ENCODE results near the gene CTNNA3. TPM values are rescaled to one million over a fixed set of nuclear protein-coding genes. Genes with fewer than 3 reads are reported as not detected.

The CTNNA3 gene
- polyA plus RNA-seq, 2 donors, result 0.08 to 0.10 TPM

DNA sequence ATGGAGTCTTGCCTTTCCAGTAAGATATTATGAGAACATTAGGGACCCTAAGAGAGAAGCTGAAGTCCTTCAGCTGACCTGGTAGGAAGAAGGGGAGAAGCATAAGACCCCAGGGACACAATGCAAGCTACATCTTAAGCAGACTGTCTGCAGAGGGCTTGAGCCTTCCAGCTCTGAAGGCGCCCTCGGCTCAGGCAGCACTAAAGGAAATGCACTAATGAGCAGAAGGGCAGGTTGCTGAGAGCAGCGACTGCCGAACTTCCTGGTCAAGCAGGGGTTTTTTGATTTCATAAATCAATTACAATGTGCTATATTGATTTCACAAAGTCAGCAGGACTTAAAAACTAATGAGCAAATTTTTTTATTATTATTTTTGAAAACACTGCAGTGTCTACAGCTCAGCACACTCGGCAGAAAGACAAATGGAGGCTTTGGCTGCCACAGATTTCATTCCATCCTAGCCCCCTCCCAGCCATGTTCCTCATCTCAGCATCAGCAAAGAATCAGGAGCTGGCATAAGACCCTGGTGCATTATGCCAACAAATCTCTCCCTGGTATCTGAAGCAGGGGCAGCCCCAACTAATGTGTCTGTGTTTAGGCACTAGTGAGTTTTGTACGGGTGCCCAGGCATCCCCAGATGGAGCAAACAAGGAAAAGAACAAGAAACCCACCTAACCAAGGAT is 713.1 kb downstream of the CTNNA3 start:
- no peak overlapping the region for H3K4me3 ChIP-seq (ENCODE audit: low read depth in 1 of 2, low read length in 2 of 2)
- no peaks in the 10 kb centered on the region for H3K4me1 ChIP-seq (ENCODE audit: control insufficient read depth in 2 of 2, insufficient read depth in 2 of 2, low read length in 1 of 2)
- H3K27me3 ChIP-seq (ENCODE audit: control insufficient read depth in 1 of 2, insufficient read depth in 2 of 2, low read length in 2 of 2), result no peaks in the 10 kb centered on the region
- WGBS, 2 donors, result 38 to 45% methylated on average over 6 of the region's 6 CpGs
- no peak overlapping the region for H3K27ac ChIP-seq (ENCODE audit: low read depth in 2 of 2, low read length in 1 of 2)
- H3K9me3 ChIP-seq (ENCODE audit: control insufficient read depth in 2 of 2, insufficient read depth in 1 of 2, low read depth in 1 of 2, low read length in 1 of 2), result no peaks in the 10 kb centered on the region
- H3K36me3 ChIP-seq (ENCODE audit: control insufficient read depth in 2 of 2, insufficient read depth in 2 of 2, low read length in 1 of 2), result no peaks in the 10 kb centered on the region

DNA sequence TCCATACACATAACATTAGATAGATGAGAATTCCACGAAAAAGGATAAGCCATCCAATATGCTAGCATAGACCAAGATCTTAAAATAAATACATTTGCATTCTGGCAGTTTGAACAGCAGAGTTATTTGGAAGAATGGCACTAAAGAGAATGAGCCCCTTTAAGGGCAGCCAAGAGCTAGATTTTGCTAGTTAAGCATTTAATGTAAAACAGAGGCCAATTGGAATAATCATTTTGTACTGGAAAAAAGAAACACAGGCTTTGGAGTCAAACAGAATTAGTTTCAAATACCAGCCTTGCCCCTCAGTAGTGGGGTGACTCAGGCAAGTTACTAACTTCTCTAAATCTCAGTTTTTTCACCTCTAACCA is 714.0 kb downstream of the CTNNA3 start:
- WGBS, 2 donors, result 78 to 85% methylated on average over 1 of the region's 1 CpG

DNA sequence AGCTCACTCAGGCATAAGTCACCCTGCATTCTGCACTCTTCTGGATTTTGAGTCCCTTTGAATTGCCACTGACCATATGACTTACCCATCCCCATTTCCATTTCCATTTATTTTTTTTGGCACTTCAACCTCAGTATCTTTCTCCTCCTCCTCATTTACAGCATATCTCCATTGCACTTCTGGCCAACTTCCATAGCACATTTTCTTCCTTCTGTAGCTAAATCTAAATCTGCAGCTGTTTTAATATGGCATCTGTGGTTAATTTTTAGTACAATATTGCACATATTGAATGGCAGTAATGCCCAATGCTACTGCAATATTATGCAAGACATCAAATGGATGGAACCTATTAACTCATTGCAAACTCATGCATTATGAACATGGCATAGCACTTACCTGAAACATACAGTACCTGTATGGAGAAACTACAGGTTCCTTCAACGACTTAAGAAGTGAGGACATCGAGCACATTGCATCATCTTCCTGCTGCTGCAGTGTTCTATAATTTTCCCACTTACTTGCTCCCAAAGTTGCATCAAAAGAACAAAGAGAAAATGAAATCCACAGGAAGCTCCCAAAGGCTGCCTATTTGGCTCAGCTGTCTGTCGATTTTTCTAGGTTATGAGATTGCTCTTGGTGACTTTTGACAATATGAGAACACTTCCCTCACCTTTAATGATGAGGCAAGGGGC is 714.5 kb downstream of the CTNNA3 start:
- Histone ChIP-seq H3K4me3 (ENCODE audit: low read depth in 1 of 2, low read length in 2 of 2) (no peak overlapping the region), H3K27me3 (ENCODE audit: control insufficient read depth in 1 of 2, insufficient read depth in 2 of 2, low read length in 2 of 2) (no peaks in the 10 kb centered on the region), H3K9me3 (ENCODE audit: control insufficient read depth in 2 of 2, insufficient read depth in 1 of 2, low read depth in 1 of 2, low read length in 1 of 2) (no peaks in the 10 kb centered on the region), H3K4me1 (ENCODE audit: control insufficient read depth in 2 of 2, insufficient read depth in 2 of 2, low read length in 1 of 2) (no peaks in the 10 kb centered on the region), H3K36me3 (ENCODE audit: control insufficient read depth in 2 of 2, insufficient read depth in 2 of 2, low read length in 1 of 2) (no peaks in the 10 kb centered on the region), H3K27ac (ENCODE audit: low read depth in 2 of 2, low read length in 1 of 2) (no peak overlapping the region)
- WGBS, 2 donors, result 73 to 82% methylated on average over 3 of the region's 3 CpGs

More for the DNA sequence above, 714.0 kb downstream of the CTNNA3 start:
- no peaks in the 10 kb centered on the region for H3K27me3 ChIP-seq (ENCODE audit: control insufficient read depth in 1 of 2, insufficient read depth in 2 of 2, low read length in 2 of 2)
- H3K4me3 ChIP-seq (ENCODE audit: low read depth in 1 of 2, low read length in 2 of 2), result no peak overlapping the region
- H3K27ac ChIP-seq (ENCODE audit: low read depth in 2 of 2, low read length in 1 of 2), result no peak overlapping the region
- no peaks in the 10 kb centered on the region for H3K9me3 ChIP-seq (ENCODE audit: control insufficient read depth in 2 of 2, insufficient read depth in 1 of 2, low read depth in 1 of 2, low read length in 1 of 2)
- no peaks in the 10 kb centered on the region for H3K36me3 ChIP-seq (ENCODE audit: control insufficient read depth in 2 of 2, insufficient read depth in 2 of 2, low read length in 1 of 2)
- no peaks in the 10 kb centered on the region for H3K4me1 ChIP-seq (ENCODE audit: control insufficient read depth in 2 of 2, insufficient read depth in 2 of 2, low read length in 1 of 2)

DNA sequence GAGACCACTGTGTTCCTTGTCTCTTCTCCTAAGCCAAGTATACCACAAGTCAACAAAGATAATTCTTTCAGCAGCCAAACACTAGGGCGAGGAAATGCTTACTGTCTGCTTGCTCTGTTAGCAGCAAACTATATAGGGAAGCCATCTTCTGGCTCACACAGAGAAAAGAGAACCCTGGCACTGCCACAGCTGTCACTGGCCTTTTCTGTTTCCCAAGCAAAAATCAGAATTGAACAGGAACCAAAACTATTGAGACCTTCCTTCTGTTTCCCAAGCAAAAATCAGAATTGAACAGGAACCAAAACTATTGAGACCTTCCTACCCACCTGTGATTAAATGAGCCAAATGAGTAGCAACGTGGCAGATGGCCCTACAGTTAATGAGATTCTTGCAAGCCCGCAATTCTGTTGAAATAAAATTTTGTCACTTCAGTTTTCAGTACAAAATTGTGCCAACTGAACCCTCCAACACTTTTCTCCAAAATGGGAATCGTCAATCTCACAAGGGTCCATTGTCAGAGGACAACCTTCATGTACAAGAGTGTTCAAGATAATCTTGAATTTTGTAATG is 715.7 kb downstream of the CTNNA3 start:
- no peak overlapping the region for H3K27ac ChIP-seq (ENCODE audit: low read depth in 2 of 2, low read length in 1 of 2)
- 80 to 89% methylated on average over 4 of the region's 4 CpGs for WGBS, 2 donors
- no peaks in the 10 kb centered on the region for H3K4me1 ChIP-seq (ENCODE audit: control insufficient read depth in 2 of 2, insufficient read depth in 2 of 2, low read length in 1 of 2)
- no peaks in the 10 kb centered on the region for H3K27me3 ChIP-seq (ENCODE audit: control insufficient read depth in 1 of 2, insufficient read depth in 2 of 2, low read length in 2 of 2)
- H3K36me3 ChIP-seq (ENCODE audit: control insufficient read depth in 2 of 2, insufficient read depth in 2 of 2, low read length in 1 of 2), result no peaks in the 10 kb centered on the region
- H3K4me3 ChIP-seq (ENCODE audit: low read depth in 1 of 2, low read length in 2 of 2), result no peak overlapping the region
- no peaks in the 10 kb centered on the region for H3K9me3 ChIP-seq (ENCODE audit: control insufficient read depth in 2 of 2, insufficient read depth in 1 of 2, low read depth in 1 of 2, low read length in 1 of 2)

DNA sequence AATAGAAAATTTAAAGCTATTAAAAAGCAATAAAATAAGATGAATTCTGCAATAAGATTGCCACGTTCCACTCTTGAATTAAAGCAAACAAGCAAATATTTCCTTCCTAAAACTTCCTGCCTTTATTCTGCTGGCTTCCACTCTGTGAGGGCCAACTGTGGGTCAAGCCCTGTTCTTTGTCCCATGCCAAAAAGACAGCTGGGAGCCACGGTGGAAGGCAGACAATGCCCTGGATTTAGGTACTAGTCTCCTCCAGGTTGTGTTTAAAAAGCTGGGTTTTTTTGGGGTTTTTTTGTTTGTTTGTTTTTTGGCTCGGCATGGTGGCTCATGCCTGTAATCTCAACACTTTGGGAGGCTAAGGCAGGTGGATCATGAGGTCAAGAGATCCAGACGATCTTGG is 731.0 kb downstream of the CTNNA3 start:
- H3K4me1 ChIP-seq (ENCODE audit: control insufficient read depth in 2 of 2, insufficient read depth in 2 of 2, low read length in 1 of 2), result no peaks in the 10 kb centered on the region
- no peak overlapping the region for H3K4me3 ChIP-seq (ENCODE audit: low read depth in 1 of 2, low read length in 2 of 2)
- H3K27ac ChIP-seq (ENCODE audit: low read depth in 2 of 2, low read length in 1 of 2), result no peak overlapping the region
- WGBS, 2 donors, result 52 to 59% methylated on average over 4 of the region's 4 CpGs
- H3K9me3 ChIP-seq (ENCODE audit: control insufficient read depth in 2 of 2, insufficient read depth in 1 of 2, low read depth in 1 of 2, low read length in 1 of 2), result no peaks in the 10 kb centered on the region
- no peaks in the 10 kb centered on the region for H3K27me3 ChIP-seq (ENCODE audit: control insufficient read depth in 1 of 2, insufficient read depth in 2 of 2, low read length in 2 of 2)
- no peaks in the 10 kb centered on the region for H3K36me3 ChIP-seq (ENCODE audit: control insufficient read depth in 2 of 2, insufficient read depth in 2 of 2, low read length in 1 of 2)

DNA sequence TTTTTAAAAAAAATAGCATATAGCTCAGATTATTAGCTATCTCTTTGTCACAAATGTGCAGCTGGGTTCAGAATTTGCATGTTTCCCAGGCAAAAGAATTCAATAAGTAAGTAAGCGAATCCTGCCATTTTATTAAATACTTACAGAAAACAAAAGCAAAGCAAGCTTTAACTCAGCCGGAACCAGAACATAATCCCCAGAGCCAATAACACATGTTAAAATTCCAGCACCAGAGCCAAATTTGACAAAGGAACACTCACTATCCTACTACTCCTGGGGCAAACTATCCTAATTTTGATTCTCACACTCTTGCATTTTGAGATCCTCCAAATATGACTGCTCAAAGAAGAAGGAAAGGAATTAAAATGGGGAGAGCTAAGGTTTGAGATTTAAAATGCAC is 737.5 kb downstream of the CTNNA3 start:
- H3K9me3 ChIP-seq (ENCODE audit: control insufficient read depth in 2 of 2, insufficient read depth in 1 of 2, low read depth in 1 of 2, low read length in 1 of 2), result no peaks in the 10 kb centered on the region
- no peaks in the 10 kb centered on the region for H3K36me3 ChIP-seq (ENCODE audit: control insufficient read depth in 2 of 2, insufficient read depth in 2 of 2, low read length in 1 of 2)
- H3K27me3 ChIP-seq (ENCODE audit: control insufficient read depth in 1 of 2, insufficient read depth in 2 of 2, low read length in 2 of 2), result no peaks in the 10 kb centered on the region
- H3K4me1 ChIP-seq (ENCODE audit: control insufficient read depth in 2 of 2, insufficient read depth in 2 of 2, low read length in 1 of 2), result no peaks in the 10 kb centered on the region
- H3K4me3 ChIP-seq (ENCODE audit: low read depth in 1 of 2, low read length in 2 of 2), result no peak overlapping the region
- WGBS, 2 donors, result 33 to 51% methylated on average over 2 of the region's 2 CpGs
- no peak overlapping the region for H3K27ac ChIP-seq (ENCODE audit: low read depth in 2 of 2, low read length in 1 of 2)

DNA sequence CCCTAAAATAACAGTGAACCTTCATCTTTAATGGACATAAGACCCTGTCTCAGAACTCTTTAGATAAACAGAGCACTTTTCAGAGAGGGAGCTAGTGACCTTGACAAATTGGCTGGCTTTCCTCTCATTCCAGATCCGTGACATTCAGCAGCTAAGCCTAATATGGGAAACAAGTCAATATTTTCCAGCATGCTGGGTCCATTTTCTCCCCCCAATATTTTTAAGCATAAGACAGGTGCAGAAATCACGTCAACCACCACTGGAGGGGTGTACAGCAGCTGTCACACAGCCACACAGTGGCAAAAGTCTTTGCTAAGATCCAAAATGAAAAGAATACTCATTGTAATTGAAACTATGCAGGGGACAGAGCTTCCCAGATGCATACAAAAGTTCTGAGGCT is 744.1 kb downstream of the CTNNA3 start:
- Histone ChIP-seq H3K27ac (ENCODE audit: low read depth in 2 of 2, low read length in 1 of 2) (no peak overlapping the region), H3K27me3 (ENCODE audit: control insufficient read depth in 1 of 2, insufficient read depth in 2 of 2, low read length in 2 of 2) (no peaks in the 10 kb centered on the region), H3K36me3 (ENCODE audit: control insufficient read depth in 2 of 2, insufficient read depth in 2 of 2, low read length in 1 of 2) (no peaks in the 10 kb centered on the region), H3K9me3 (ENCODE audit: control insufficient read depth in 2 of 2, insufficient read depth in 1 of 2, low read depth in 1 of 2, low read length in 1 of 2) (no peaks in the 10 kb centered on the region), H3K4me1 (ENCODE audit: control insufficient read depth in 2 of 2, insufficient read depth in 2 of 2, low read length in 1 of 2) (no peaks in the 10 kb centered on the region), H3K4me3 (ENCODE audit: low read depth in 1 of 2, low read length in 2 of 2) (no peak overlapping the region)
- 38 to 46% methylated on average over 2 of the region's 2 CpGs for WGBS, 2 donors

DNA sequence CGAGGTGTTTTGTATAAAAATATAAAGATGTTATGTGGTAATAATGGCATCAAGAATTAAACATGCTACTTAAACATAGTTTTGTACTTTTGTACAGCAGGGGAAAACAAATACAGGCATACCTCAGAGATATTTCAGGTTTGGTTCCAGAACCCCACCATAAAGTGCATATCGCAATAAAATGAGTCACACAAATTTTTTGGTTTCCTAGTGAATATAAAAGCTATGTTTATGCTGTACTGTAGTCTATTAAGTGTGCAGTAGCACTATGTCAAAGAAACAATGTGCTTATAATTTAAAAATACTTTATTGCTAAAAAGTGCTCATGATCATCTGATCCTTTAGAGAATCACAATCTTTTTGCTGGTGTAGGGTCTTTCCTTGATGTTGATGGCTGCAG is 752.4 kb downstream of the CTNNA3 start:
- Histone ChIP-seq H3K4me1 (ENCODE audit: control insufficient read depth in 2 of 2, insufficient read depth in 2 of 2, low read length in 1 of 2) (no peaks in the 10 kb centered on the region), H3K36me3 (ENCODE audit: control insufficient read depth in 2 of 2, insufficient read depth in 2 of 2, low read length in 1 of 2) (no peaks in the 10 kb centered on the region), H3K9me3 (ENCODE audit: control insufficient read depth in 2 of 2, insufficient read depth in 1 of 2, low read depth in 1 of 2, low read length in 1 of 2) (no peaks in the 10 kb centered on the region), H3K4me3 (ENCODE audit: low read depth in 1 of 2, low read length in 2 of 2) (no peak overlapping the region), H3K27ac (ENCODE audit: low read depth in 2 of 2, low read length in 1 of 2) (no peak overlapping the region), H3K27me3 (ENCODE audit: control insufficient read depth in 1 of 2, insufficient read depth in 2 of 2, low read length in 2 of 2) (no peaks in the 10 kb centered on the region)
- WGBS, 2 donors, result 66 to 87% methylated on average over 2 of the region's 2 CpGs

DNA sequence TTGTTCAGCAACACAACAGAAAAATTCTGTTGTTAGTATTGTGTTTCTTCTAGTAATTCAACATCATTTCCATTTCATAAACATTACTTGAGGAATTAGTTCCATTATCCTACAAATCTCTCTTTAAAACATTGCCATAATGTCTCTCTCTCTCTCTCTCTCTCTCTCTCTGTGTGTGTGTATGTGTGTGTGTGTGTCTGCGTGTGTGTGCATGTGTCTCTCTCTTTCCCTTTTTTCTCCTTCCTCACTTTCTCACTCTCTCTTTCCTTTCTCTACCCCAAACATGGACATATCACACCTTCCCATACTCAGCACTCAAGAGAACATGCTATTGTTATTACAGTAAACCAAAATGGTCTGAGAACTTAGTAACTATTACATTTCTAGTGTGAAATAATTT is 753.6 kb downstream of the CTNNA3 start:
- H3K9me3 ChIP-seq (ENCODE audit: control insufficient read depth in 2 of 2, insufficient read depth in 1 of 2, low read depth in 1 of 2, low read length in 1 of 2), result no peaks in the 10 kb centered on the region
- 78 to 87% methylated on average over 1 of the region's 1 CpG for WGBS, 2 donors
- H3K27ac ChIP-seq (ENCODE audit: low read depth in 2 of 2, low read length in 1 of 2), result no peak overlapping the region
- no peak overlapping the region for H3K4me3 ChIP-seq (ENCODE audit: low read depth in 1 of 2, low read length in 2 of 2)
- H3K36me3 ChIP-seq (ENCODE audit: control insufficient read depth in 2 of 2, insufficient read depth in 2 of 2, low read length in 1 of 2), result no peaks in the 10 kb centered on the region
- no peaks in the 10 kb centered on the region for H3K27me3 ChIP-seq (ENCODE audit: control insufficient read depth in 1 of 2, insufficient read depth in 2 of 2, low read length in 2 of 2)
- no peaks in the 10 kb centered on the region for H3K4me1 ChIP-seq (ENCODE audit: control insufficient read depth in 2 of 2, insufficient read depth in 2 of 2, low read length in 1 of 2)

DNA sequence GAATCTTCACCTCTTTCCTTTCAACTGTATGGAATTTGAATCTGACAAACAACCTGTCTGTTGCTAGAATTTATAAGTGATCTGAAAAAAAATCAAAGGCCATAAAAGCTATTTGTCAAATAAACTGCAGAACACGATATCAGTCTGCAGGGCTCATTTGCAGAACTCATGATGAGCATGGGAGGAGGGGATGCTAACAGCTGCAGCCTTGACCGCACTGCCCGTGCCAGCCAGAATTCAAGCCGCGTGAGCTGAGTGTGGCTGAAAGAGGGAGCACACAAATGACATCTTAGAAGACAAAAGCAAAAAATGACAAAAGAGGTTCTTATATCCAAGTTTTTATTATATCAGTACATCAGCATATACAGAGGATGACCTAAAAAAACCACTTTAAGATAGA is 754.5 kb downstream of the CTNNA3 start:
- 54 to 65% methylated on average over 5 of the region's 5 CpGs for WGBS, 2 donors
- no peak overlapping the region for H3K27ac ChIP-seq (ENCODE audit: low read depth in 2 of 2, low read length in 1 of 2)
- H3K36me3 ChIP-seq (ENCODE audit: control insufficient read depth in 2 of 2, insufficient read depth in 2 of 2, low read length in 1 of 2), result no peaks in the 10 kb centered on the region
- no peaks in the 10 kb centered on the region for H3K4me1 ChIP-seq (ENCODE audit: control insufficient read depth in 2 of 2, insufficient read depth in 2 of 2, low read length in 1 of 2)
- H3K27me3 ChIP-seq (ENCODE audit: control insufficient read depth in 1 of 2, insufficient read depth in 2 of 2, low read length in 2 of 2), result no peaks in the 10 kb centered on the region
- no peak overlapping the region for H3K4me3 ChIP-seq (ENCODE audit: low read depth in 1 of 2, low read length in 2 of 2)
- no peaks in the 10 kb centered on the region for H3K9me3 ChIP-seq (ENCODE audit: control insufficient read depth in 2 of 2, insufficient read depth in 1 of 2, low read depth in 1 of 2, low read length in 1 of 2)

Measured in esophagus (tissue), 2 donors.